ENCODE results near the gene ZNF208.
"Not testable (repeated sequence)": the region's sequence is repeated elsewhere in the genome, so short reads cannot be mapped to it uniquely, and the experiment has no call there.

The ZNF208 gene

DNA sequence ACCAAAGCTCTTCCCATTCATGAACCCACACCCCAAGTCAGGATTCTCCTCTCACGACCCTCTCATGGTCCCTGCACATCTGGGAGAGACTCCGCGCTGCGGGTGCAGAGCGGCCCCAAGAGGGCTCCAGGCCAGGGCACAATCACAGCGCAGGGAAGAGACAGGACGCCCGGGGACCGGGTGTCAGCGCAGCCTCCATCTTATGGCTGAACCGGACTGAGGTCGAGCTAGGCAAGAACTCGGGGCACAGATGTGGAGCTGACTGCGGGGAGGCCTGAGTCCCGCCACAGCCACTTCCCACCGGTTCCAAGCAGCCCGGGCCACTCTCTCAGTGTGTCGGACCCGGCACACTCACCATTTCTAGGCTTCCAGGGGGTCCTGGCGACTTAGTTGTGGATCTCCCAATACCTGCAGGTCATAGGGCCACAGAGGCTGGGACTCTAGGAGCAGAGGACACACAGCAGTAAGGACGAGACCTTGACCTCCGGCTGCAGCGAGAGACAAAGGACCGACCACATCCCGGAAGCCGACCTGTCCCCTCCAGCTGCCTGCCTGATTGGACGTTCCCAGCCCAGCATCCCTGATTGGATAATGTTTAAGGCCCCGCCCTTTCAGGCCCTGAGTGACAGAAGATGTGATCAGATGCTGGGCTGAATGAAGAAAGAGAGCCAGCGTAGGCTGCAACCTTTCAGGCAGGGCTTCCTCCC, at the start of gene ZNF208:
TSS of gene ZNF208 (minus strand) at position 507 of the 707 bp plus-strand sequence. CDS start at position 358, 149 bp downstream.
- DNase-seq (ENCODE audit: low spot score): peak; percentile 1

DNA sequence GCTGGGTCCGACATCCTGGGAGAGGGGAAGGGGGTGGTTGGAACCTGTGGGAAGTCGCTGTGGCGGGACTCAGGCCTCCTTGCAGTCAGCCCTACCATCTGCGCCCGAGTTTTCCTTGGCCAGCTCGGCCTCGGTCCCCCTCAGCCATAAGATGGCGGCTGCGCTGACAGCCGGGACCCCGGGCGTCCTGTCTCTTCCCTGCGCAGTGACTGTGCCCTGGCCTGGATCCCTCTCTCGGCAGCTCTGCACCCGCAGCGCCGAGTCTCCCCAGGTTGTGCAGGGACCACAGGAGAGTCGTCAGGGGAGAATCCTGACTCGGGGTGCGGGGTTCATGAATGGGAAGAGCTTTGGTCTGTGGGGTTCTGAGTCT, 41.9 kb upstream of the ZNF208 start:
- DNase-seq (ENCODE audit: low spot score): peak; percentile 6

DNA sequence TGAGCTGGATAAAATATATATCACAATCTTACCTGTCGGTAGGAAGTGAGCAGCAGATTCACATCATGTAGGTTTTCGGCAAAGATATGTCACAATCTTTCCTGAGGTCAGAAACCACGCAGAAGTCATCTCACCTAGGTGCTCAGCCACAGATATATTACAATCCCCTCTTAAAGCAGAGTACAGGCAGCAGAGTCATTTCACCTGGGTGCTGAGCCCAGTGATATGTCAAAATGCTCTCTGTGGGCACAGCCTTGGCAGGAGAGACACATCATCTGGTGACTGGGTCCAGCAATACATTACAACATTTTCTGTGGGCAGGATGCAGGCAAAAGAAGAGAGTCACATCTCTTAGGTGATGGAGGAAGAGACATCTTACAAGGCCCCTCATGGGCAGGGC, 30.4 kb upstream of the ZNF208 start:
- not testable (repeated sequence) for DNase-seq (ENCODE audit: low spot score)

DNA sequence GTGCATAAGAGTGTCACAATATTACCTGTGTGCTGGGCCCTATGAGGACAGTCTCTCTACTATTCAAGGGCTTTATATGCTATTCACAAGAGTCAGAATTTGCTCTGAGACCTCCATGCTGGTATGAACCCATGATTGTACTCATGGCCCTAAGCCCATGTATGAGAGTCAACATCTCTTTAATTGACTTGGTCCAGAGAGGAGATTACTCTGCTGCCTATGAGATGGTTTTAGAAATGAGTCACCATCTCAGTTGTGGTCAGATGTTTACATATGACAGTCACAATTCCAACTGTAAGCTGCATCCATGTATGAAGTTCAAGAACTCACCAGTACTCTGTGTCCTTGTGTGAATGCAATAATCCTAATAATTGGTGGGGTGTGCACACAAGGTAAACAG, 19.9 kb upstream of the ZNF208 start:
- no peak for DNase-seq (ENCODE audit: low spot score)

DNA sequence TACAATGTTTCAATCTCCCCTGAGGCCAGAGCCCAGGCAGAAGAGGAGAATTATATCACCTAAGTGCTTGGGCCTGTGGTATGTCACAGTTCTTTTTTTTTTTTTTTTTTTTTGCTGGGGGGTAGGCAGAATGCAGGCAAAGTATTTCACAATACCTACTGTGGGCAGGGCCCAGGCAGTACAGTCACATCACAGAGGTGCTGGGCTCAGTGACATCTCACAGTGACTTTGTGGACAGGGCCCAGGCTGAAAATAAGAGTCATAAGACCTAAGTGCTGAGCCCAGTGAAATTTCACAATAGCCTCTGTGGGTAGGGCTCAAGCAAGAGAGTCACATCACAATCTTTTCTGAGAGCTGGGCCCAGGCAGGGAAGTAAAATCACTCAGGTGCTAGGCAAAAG, 15.9 kb upstream of the ZNF208 start:
- DNase-seq (ENCODE audit: low spot score): no peak

DNA sequence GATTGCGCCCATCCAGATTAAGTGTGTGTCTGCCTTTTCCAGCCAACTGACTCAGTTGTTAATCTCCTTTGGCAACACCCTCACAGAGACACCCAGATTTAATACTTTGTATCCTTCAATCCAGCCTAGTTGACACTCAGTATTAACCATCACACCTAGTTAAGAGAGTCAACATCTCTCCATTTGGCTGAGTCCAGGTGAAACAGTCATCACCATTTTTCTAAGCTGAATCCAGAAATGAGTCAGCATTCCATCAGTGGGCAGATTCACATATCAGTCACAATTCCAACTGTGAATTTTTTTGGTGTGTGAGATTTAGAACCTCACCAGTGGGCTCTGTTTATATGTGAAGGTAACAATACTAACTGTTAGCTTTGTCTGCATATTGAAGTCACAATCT, 14.8 kb upstream of the ZNF208 start:
- DNase-seq (ENCODE audit: low spot score): not testable (repeated sequence)

DNA sequence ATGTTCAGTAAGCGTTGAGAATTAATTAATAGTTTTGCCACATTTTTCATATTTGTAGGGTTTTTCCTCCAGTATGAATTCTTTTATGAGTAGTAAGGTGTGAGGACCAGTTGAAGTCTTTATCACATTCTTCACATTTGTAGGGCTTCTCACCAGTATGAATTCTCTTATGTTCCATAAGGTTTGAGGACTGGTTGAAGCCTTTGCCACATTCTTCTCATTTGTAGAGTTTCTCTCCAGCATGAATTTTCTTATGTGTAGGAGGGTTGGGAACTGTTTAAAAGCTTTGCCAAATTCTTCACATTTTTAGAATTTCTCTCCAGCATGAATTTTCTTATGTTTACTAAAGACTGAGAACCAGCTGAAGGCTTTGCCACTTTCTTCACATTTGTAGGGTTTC, 40.3 kb downstream of the ZNF208 start:
- no peak for DNase-seq (ENCODE audit: low spot score)

DNA sequence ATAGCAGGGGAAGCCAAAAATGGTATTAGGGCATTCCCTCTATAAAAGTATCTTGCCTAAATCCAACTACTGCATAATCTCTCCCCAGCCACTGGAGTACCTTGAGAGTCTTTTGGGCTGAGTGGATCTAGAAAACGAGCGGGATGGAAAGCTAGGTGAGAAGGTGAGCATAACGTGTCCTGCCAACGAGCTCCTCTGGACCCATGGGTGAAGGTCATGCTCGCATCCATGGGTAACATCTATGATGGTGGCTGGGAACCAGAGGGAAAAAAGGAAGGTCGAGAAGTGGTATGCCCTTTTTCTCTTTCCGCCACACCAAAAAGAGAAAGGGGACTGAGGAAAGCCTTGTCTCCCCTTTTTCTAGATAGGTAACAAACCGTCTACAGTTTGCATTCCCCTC, 63.0 kb downstream of the ZNF208 start:
- no peak for DNase-seq (ENCODE audit: low spot score)

DNA sequence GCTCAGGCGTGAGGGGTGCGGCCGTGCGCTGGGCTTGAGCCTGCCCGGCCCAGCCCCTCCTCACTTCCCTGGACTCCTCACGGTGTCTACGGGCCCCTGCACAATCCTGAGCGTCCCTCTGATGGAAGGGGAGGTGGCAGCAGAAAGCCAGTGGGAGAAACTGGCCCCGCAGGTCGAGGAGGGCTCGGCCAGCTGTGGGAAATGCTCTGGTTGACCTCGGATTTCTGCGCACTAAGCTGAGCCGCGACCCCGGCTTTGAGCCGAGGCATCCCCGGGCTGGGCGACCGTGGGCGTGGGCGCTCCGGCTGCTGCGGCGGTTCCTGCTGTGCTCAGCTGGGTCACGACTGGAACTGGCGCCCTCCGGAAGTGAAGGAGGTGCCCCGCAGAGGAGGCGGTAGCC, 70.1 kb downstream of the ZNF208 start:
- no peak for DNase-seq (ENCODE audit: low spot score)

DNA sequence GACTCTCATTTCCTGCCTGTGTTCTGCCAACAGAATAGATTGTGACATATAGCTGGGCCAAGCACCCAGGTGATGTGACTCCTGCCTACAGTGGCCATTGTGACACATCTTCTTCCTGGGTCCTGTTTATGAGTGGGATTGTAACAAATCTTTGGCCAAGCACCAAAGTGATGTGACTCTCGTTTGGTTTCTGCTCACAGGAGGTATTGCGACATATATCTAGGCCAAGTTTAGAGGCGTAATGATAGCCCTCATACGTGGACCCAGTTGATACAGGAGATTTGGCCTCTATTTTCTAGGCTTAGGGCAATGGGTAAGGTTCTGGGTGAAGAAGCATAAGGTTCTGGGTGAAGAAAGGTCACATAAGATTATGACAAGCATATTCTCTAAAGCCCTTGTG, 76.2 kb downstream of the ZNF208 start:
- no peak for DNase-seq (ENCODE audit: low spot score)

DNA sequence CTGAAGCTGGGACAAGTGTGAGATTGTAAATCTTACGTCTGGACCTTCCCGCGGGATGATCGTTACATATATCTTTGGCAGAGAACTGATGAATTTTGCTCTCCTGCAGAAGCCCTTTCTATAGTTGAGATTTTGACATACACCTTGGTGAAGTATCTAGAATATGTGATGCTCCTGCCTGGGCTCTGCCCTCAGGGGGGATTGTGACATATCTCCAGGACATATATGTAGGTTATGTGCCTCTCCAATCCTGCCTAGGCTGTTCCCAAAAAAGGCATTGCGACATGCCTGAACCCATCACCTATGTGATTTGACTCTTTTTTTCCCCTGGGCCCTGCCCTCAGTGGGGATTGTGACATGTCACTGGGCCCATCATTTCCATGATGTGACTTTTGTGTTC, 76.6 kb downstream of the ZNF208 start:
- no peak for DNase-seq (ENCODE audit: low spot score)

DNA sequence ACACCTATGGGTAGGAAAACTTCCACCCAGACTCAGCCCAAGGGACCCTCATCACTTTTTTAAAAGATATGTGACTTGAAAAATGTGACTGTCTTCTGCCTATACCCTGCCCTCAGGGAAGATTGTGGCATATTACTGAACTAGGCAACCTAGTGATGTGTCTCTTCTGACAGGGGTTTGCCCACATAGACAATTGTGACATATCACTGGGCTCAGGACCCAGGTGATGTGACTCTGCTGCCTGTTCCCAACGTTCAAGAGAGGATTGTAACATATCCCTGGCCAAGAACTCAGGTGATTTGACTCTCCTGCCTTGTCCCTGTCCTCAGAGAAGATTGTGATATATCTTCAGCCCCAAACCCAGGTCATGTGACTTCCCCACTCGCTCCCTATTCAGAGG, 88.5 kb downstream of the ZNF208 start:
- DNase-seq (ENCODE audit: low spot score): no peak

DNA sequence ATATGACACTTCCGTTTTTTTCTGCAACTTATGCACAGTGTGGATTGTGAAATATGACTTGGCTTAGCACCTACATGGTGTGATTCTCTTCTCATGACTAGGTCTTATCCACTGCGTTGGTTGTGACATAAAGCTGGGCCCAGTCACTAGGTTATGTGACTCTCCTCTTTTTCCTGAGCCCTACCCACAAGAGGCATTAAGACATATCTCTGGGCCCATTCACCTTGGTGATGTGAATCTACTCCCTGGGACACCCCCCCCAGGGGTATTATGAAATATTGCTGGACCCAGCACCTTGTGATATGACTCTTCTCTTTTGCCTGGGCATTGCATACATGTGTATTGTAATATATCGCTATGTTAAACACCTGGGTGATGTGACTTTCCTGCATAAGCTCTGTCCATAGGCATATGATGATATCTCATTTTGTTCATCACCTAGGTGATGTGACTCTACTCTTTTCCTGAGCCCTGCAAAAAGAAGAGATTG, 89.0 kb downstream of the ZNF208 start:
- DNase-seq (ENCODE audit: low spot score): no peak

DNA sequence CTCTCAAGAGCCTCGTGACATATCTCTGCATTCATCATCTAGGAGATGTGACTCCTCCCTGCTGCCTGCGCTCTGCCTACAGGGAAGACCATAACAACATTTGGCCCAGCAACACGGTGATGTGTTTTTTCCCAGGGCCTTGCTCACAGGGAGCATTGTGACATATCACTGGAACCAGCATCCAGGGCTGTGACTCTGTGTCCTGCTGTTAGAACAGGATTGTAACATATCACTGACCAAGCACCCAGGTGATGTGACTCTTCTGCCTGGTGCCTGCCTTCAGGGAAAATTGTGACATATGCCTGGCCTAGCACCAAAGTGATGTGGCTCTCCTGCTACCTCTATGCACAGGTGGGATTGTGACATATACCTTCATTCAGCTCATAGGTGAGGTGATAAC, 95.3 kb downstream of the ZNF208 start:
- DNase-seq (ENCODE audit: low spot score): no peak

DNA sequence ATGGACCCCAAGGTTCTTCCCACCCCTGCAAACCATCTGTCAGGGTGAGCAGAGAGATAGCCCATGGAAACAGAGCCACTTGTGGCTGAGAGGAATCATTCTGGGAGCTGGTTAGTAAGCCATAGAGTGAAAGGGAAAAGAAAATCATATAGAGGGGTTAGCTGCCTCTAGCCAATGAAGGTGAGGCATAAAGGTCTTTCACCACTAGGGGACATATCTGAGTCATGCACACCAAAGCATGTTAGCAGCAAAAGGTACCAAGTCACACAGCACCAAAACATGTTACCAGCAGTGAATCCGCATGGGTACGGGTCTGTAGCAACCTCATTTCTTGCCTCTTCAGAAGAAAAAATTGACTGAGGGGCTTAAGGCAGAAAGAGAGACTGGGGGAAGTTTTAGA, 98.1 kb downstream of the ZNF208 start:
- DNase-seq (ENCODE audit: low spot score): no peak

DNA sequence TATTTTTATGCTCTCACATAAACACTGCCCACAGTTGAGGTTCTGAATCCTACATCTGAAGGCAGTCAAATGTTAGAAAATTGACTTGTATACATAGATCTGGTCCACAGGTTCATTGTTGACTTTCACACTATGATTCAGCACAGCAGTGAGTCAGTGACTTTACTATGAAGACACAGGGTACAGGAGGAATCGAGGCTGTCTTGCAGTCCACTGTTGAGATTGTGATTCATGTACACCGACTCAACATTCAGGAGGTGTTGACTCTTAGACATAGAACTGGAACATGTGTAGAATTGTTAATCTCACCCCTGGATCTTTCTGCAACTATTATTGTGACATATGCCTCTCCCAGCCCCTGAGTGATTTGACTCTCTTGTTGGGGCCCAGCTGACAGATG, 100.4 kb downstream of the ZNF208 start:
- no peak for DNase-seq (ENCODE audit: low spot score)

DNA sequence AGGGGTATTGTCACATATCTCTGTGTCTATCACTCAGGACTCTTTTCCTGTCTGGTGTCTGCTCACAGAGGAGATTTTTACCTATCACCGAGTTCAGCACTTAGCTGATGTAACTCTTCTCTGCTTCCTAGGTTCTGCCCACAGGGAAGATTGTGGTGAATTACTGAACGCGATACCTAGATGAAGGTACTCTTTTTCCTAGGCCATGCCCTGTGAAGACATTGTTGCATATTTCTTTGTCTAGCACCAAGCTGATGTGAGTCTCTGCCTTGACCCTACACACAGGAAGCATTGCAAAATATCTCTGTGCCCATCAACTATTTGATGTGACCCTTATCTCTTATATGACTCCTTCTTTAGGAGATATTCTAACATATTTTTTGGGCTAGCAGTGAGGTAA, 102.7 kb downstream of the ZNF208 start:
- DNase-seq (ENCODE audit: low spot score): no peak

DNA sequence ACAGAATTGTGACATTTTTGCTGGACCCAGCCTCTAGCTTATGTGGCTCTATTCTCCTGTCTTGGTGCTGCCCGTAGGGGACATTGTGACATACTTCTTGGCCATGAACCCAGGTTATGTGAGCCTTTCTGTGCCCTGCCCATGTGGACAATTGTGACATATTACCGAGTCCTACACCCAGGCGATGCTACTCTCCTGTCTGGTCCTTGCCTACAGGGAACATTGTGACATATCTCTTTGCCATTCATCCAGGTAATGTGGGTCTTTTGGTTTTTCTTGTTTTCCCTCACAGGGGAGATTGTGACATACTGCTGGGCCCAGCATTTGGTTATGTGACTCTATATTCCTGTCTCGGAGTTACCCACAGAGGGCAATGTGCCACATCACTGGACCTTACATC, 103.2 kb downstream of the ZNF208 start:
- DNase-seq (ENCODE audit: low spot score): no peak

DNA sequence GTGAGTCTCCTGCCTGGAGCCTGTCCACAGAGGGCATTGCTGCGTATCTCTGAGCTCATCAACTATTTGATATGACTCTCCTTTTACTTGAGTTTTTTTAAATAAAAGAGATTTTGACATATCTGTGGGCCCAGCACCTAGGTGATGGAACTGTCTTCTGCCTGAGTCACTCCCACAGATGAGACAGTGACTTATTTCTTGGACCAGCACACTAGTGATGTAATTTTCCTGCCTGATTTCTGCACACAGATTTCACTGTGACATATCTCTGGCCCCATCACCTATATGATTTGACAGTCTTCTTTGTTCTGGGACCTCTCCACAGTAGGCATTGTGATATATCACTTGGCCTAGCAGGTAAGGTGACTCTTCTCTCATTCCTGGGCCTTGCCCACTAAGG, 108.2 kb downstream of the ZNF208 start:
- no peak for DNase-seq (ENCODE audit: low spot score)

DNA sequence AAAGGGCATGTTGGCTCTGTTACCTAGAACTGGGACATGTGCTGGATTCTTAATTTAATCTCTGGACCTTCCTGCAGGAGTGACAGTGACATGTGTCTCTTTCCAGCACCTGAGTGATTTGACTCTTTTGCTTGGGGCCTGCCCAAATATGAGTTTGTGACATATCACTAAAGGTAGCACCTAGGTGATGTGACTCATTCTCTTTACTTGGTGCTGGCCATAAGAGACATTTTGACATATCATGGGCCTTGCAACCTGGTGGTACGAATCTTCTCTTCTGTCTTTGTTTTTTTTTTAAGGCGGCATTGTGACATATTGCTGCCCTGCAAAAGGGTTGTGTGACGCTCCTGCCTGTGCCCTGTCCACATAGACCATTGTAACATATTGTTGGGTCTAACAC, 108.9 kb downstream of the ZNF208 start:
- no peak for DNase-seq (ENCODE audit: low spot score)

DNA sequence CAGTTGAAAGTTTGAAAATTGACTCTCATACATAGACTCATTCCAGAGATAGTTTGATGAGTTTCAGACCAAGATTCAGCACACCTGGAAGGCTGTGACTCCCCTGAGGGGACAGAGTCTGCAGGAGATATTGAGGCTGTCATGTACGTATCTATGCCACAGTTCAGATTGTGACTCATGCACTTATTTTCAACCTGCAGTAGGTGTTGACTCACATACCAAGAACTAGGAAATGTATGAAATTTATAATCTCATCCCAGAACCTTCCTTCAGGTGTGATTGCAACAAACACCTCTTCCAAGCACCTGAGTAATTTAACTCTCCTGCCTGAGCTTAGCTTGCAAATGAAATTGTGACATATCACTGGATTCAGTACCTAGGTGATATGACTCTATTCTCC, 110.3 kb downstream of the ZNF208 start:
- DNase-seq (ENCODE audit: low spot score): no peak

DNA sequence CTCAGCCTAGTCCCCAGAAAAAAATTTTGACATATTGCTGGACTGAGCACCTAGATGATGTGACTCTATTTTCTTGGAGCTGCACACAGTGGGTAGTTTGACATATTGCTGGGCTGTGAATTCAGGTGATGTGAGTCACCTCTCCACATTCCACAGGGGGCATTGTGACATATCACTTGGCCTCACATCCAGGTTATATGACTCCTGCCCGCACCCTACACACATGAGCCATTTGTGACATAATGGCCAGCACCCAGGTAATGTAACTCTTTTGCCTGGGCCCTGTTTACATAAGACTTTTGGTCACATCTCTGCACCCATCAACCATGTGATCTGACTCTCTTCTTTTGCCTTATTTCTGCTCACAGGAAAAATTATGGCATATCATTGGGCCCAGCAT, 119.7 kb downstream of the ZNF208 start:
- no peak for DNase-seq (ENCODE audit: low spot score)

DNA sequence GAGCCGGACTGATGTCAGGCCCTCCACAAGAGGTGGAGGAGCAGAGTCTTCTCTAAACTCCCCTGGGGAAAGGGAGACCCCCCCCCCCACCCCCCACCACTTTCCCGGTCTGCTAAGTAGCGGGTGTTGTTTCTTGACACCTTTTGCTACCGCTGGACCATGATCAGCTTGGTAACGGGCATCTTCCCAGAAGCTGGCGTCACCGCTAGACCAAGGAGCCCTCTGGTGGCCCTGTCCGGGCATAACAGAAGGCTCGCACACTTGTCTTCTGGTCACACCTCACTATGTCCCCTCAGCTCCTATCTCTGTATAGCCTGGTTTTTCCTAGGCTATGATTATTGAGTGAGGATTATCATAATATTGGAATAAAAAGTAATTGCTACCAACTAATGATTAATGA, 120.7 kb downstream of the ZNF208 start:
- DNase-seq (ENCODE audit: low spot score): not testable (repeated sequence)

DNA sequence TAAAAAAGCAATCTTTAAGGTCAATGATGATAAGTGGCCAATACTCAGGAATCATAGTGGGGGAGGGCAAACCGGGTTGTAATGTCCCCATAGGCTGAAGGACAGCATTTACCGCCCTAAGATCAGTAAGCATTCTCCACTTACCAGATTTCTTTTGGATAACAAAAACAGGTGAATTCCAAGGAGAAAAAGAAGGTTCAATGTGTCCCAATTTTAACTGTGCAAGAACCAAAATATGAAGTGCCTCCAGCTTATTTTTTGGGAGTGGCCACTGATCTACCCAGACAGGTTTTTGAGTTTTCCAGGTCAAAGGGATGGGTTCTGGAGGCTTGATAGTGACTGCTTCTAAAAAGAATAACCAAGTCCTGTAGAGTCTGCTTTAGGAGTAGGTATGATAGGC, 125.2 kb downstream of the ZNF208 start:
- DNase-seq (ENCODE audit: low spot score): not testable (repeated sequence)

Measured in activated CD4-positive, alpha-beta T cell treated with anti-CD3 and anti-CD28 coated beads, Interleukin-2, Interleukin-4, amounts not matched to agents 100 ng/mL and 50 ng/mL, durations not matched to agents 16 hours and 8 hours (primary cell).